PFSK-1 (cell line): Measurements from ENCODE around the gene DCAF8L2.

Source experiments
- FOXP2 ChIP-seq: optimal IDR thresholded peaks from 2 replicates; pipeline ENCODE3; 2011; ENCODE audit warnings: borderline replicate concordance, control low read depth, inconsistent platforms; ENCODE audit not compliant: insufficient read depth; ENCODE audit errors: extremely low read length, extremely low read depth
- POLR2AphosphoS5 ChIP-seq: IDR thresholded peaks from 2 replicates; pipeline ENCODE4 v1.6.1; 2012; ENCODE audit warnings: low read depth, mild to moderate bottlenecking, control low read depth, low read length, moderate library complexity
- REST ChIP-seq, 2 experiments: IDR thresholded peaks; 2 replicates each; pipeline versions ENCODE4 v1.6.1 to v1.8.0; 2011 to 2012; ENCODE audit warnings: low read depth in 2 of 2, low read length in 2 of 2, control low read depth in 1 of 2, inconsistent platforms in 1 of 2, mild to moderate bottlenecking in 1 of 2, moderate library complexity in 1 of 2; ENCODE audit not compliant: insufficient read depth in 1 of 2
- SIN3A ChIP-seq: IDR thresholded peaks from 2 replicates; pipeline ENCODE4 v1.6.1; 2012; ENCODE audit warnings: mild to moderate bottlenecking, low read length, moderate library complexity, borderline replicate concordance; ENCODE audit not compliant: insufficient read depth
- TAF1 ChIP-seq: IDR thresholded peaks from 2 replicates; pipeline ENCODE4 v1.6.1; 2012; ENCODE audit warnings: low read length, control low read depth, borderline replicate concordance; ENCODE audit not compliant: insufficient read depth

The DCAF8L2 gene

GRCh38 chrX:27599928-27600327, 9.8 kb downstream of the DCAF8L2 start:
- no peak for TF ChIP-seq POLR2AphosphoS5
- TF ChIP-seq REST (IDR thresholded peaks at IDR 0.05; ENCODE audit: insufficient read depth in 1 of 2, low read depth in 2 of 2, low read length in 2 of 2), result no peak
- TF ChIP-seq SIN3A, result no peak
- TF ChIP-seq FOXP2, result no peak
- no peak for TF ChIP-seq TAF1

GRCh38 chrX:27600686-27601085, 10.5 kb downstream of the DCAF8L2 start:
- no peak for TF ChIP-seq FOXP2
- TF ChIP-seq REST (IDR thresholded peaks at IDR 0.05; ENCODE audit: insufficient read depth in 1 of 2, low read depth in 2 of 2, low read length in 2 of 2), result no peak
- no peak for TF ChIP-seq SIN3A
- TF ChIP-seq POLR2AphosphoS5, result no peak
- no peak for TF ChIP-seq TAF1

GRCh38 chrX:27608671-27609070, 18.5 kb downstream of the DCAF8L2 start:
- TF ChIP-seq POLR2AphosphoS5, result no peak

GRCh38 chrX:27619459-27619858, 29.3 kb downstream of the DCAF8L2 start:
- no peak for TF ChIP-seq REST (IDR thresholded peaks at IDR 0.05; ENCODE audit: insufficient read depth in 1 of 2, low read depth in 2 of 2, low read length in 2 of 2)
- no peak for TF ChIP-seq FOXP2
- TF ChIP-seq POLR2AphosphoS5, result no peak
- no peak for TF ChIP-seq SIN3A
- no peak for TF ChIP-seq TAF1

GRCh38 chrX:27619975-27620374, 29.8 kb downstream of the DCAF8L2 start:
- TF ChIP-seq TAF1, result no peak
- no peak for TF ChIP-seq POLR2AphosphoS5
- TF ChIP-seq REST (IDR thresholded peaks at IDR 0.05; ENCODE audit: insufficient read depth in 1 of 2, low read depth in 2 of 2, low read length in 2 of 2), result no peak
- no peak for TF ChIP-seq FOXP2
- TF ChIP-seq SIN3A, result no peak
